GM18517 (cell line): ENCODE results near the gene MAML2.

Experiments used
- ATAC-seq: cut with Tn5 transposase; IDR thresholded peaks from one replicate; pipeline ENCODE4 v1.9.1; 2021; ENCODE audit warnings: mild to moderate bottlenecking, moderate library complexity; ENCODE audit not compliant: unreplicated experiment

Gene MAML2

GRCh38 chr11:96084610-96085318 lies 258.2 kb downstream of the MAML2 start:
- ATAC-seq = no peak

GRCh38 chr11:96082936-96083335 lies 260.1 kb downstream of the MAML2 start:
- ATAC-seq = no peak

GRCh38 chr11:96082002-96082899 lies 260.7 kb downstream of the MAML2 start:
- no peak for ATAC-seq

- ATAC-seq = no peak
Measured at GRCh38 chr11:96081561-96081960, 261.4 kb downstream of the MAML2 start.

- no peak for ATAC-seq
Measured at GRCh38 chr11:96079691-96080090, 263.3 kb downstream of the MAML2 start.

GRCh38 chr11:96075532-96075959 lies 267.4 kb downstream of the MAML2 start:
- peak; percentile 68 for ATAC-seq

- peak; percentile 51 for ATAC-seq
Measured at GRCh38 chr11:96074551-96075310, 268.3 kb downstream of the MAML2 start.

- no peak for ATAC-seq
Measured at GRCh38 chr11:96073536-96073935, 269.5 kb downstream of the MAML2 start.

GRCh38 chr11:96072592-96072991 lies 270.4 kb downstream of the MAML2 start:
- ATAC-seq = no peak

- no peak for ATAC-seq
Measured at GRCh38 chr11:96070453-96070852, 272.5 kb downstream of the MAML2 start.

- ATAC-seq = no peak
Measured at GRCh38 chr11:96067160-96067559, 275.8 kb downstream of the MAML2 start.

GRCh38 chr11:96065379-96065778 lies 277.6 kb downstream of the MAML2 start:
- ATAC-seq = no peak

- no peak for ATAC-seq
Measured at GRCh38 chr11:96063886-96064285, 279.1 kb downstream of the MAML2 start.

GRCh38 chr11:96063053-96063452 lies 279.9 kb downstream of the MAML2 start:
- no peak for ATAC-seq

GRCh38 chr11:96062134-96062533 lies 280.9 kb downstream of the MAML2 start:
- ATAC-seq = peak; percentile 81

GRCh38 chr11:96061730-96062129 lies 281.3 kb downstream of the MAML2 start:
- no peak for ATAC-seq

- ATAC-seq = no peak
Measured at GRCh38 chr11:96061069-96061468, 281.9 kb downstream of the MAML2 start.

GRCh38 chr11:96057502-96057901 lies 285.5 kb downstream of the MAML2 start:
- no peak for ATAC-seq

GRCh38 chr11:96056576-96056975 lies 286.4 kb downstream of the MAML2 start:
- no peak for ATAC-seq

- no peak for ATAC-seq
Measured at GRCh38 chr11:96055706-96056387, 287.1 kb downstream of the MAML2 start.
